Prostate gland (tissue), 2 donors: ENCODE data around the gene NINL. TPM values are rescaled to one million over a fixed set of nuclear protein-coding genes. Genes with fewer than 3 reads are reported as not detected.

Experiments used
- DNase-seq: peaks from one replicate; pipeline ENCODE4 v3.0.0-alpha.2; 2019; ENCODE audit warnings: low spot score
- H3K27ac ChIP-seq, 2 donors: fragments of 200-600 bp; sonication (generic); 2 replicates each; pipeline ENCODE4 v1.5.1; 2017 to 2019
- H3K27me3 ChIP-seq: fragments of 200-600 bp; sonication (generic); replicated peaks from 2 replicates; pipeline ENCODE4 v1.5.1; 2019; ENCODE audit not compliant: insufficient read depth
- H3K36me3 ChIP-seq, 2 donors: fragments of 200-600 bp; sonication (generic); 1 replicate in 1 of 2; 2 replicates in 1 of 2; pipeline versions ENCODE4 v1.5.1 to v1.8.1; 2017 to 2019
- H3K4me1 ChIP-seq: fragments of 200-600 bp; sonication (generic); replicated peaks from 2 replicates; pipeline ENCODE4 v1.5.1; 2019
- H3K4me3 ChIP-seq, 2 donors: fragments of 200-600 bp; sonication (generic); 2 replicates each; pipeline ENCODE4 v1.5.1; 2017 to 2019
- H3K9me3 ChIP-seq: fragments of 200-600 bp; sonication (generic); 2 replicates; pipeline ENCODE4 v1.5.1; 2017
- CTCF ChIP-seq, 4 experiments: fragments of 200-600 bp in 2 of 4; fragments of 450-650 bp in 2 of 4; sonication (generic) in 2 of 4; IDR thresholded peaks; 1 replicate in 3 of 4; 2 replicates in 1 of 4; pipeline ENCODE4 v1.5.1; 2016 to 2019; ENCODE audit warnings: antibody characterized with exemption in 4 of 4, mild to moderate bottlenecking in 2 of 4, moderate library complexity in 2 of 4
- POLR2A ChIP-seq: fragments of 450-650 bp; IDR thresholded peaks from one replicate; pipeline ENCODE4 v1.6.1; 2016; ENCODE audit warnings: antibody characterized with exemption, mild to moderate bottlenecking
- POLR2AphosphoS5 ChIP-seq: sonication (generic); formaldehyde crosslinking; IDR thresholded peaks from one replicate; pipeline ENCODE4 v1.6.1; 2017; ENCODE audit warnings: antibody characterized with exemption
- WGBS: methylation state at CpG from one replicate; pipeline ENCODE4 v1.1.5; 2018; 5-methylcytosine and 5-hydroxymethylcytosine counted together
- intact Hi-C: fragments of 100-400 bp; cut with DNase I; formaldehyde crosslinking; loops from one replicate; pipeline ENCODE4 v1.14.2; 2022
- total RNA-seq, 2 donors: library from RNA; depleted of rRNA; stranded (reverse); fragments of >200 nt; gene quantifications; one replicate each; pipeline ENCODE4 v1.1.0, GENCODE V29; 2016

Gene NINL
- total RNA-seq, 2 donors from 2014 or later: 16.3 to 31.1 TPM

DNA sequence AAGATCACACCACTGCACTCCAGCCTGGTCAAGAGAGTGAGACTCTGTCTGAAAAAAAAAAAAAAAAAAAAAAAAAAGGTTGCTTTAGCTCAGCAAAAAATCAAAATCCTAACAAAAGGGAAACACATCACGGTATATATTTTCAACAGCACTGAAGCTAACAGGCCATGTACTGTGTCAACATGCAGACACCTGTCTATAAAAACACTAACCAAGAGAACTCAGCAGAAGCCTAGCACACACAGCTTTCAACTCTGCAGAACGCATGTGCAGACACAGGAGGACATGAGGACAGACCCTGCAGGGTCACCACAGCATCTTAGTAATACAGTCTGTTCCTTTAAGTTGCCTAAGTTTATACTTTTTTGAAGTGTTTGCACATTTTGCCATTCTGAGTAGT, 13.5 kb downstream of the NINL start:
- H3K4me3 ChIP-seq: no peak overlapping the region
- H3K9me3 ChIP-seq: no peaks in the 10 kb centered on the region
- TF ChIP-seq POLR2A (no peak), POLR2AphosphoS5 (no peak), CTCF (IDR thresholded peaks at IDR 0.05) (no peak)
- intact Hi-C loops: no loop called here
- DNase-seq: no peak
- 56% methylated on average over 2 of the region's 2 CpGs for WGBS
- H3K27ac ChIP-seq: no peak overlapping the region
- no peaks in the 10 kb centered on the region for H3K27me3 ChIP-seq
- H3K4me1 ChIP-seq: no peaks in the 10 kb centered on the region
- no peaks in the 10 kb centered on the region for H3K36me3 ChIP-seq

DNA sequence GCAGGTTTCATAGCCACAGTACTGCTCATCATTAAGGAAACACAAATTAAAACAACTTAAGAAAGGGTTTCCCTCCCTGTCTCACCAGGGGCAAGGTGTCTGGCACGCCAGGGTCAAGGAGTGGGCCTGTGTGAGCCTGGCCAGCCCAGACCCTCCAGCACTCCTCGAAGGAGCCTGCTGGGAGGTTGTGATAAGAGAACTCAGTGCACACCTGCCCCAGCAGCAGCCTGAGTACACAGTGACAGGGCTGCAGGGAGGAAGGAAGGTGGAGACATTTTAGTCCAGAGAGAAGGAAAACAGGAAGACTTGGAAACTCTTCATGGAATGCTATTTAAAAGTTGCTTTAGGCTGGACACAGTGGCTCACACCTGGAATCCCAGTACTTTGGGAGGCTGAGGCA, 14.1 kb downstream of the NINL start:
- WGBS: 68% methylated on average over 2 of the region's 2 CpGs
- Histone ChIP-seq H3K9me3 (no peaks in the 10 kb centered on the region), H3K4me1 (no peaks in the 10 kb centered on the region), H3K36me3 (no peaks in the 10 kb centered on the region), H3K4me3 (no peak overlapping the region), H3K27me3 (no peaks in the 10 kb centered on the region), H3K27ac (peak overlapping the region in 1 of 2 donors; percentile 24)
- no peak for DNase-seq
- intact Hi-C loops: no loop called here
- TF ChIP-seq POLR2AphosphoS5: no peak
- TF ChIP-seq CTCF (IDR thresholded peaks at IDR 0.05): no peak
- TF ChIP-seq POLR2A: no peak

- no peak for DNase-seq
- Histone ChIP-seq H3K36me3 (no peaks in the 10 kb centered on the region), H3K4me3 (no peak overlapping the region), H3K27ac (no peak overlapping the region), H3K4me1 (no peaks in the 10 kb centered on the region), H3K27me3 (no peaks in the 10 kb centered on the region), H3K9me3 (no peaks in the 10 kb centered on the region)
- TF ChIP-seq CTCF (IDR thresholded peaks at IDR 0.05) (no peak), POLR2AphosphoS5 (no peak), POLR2A (no peak)
- WGBS: 98% methylated on average over 7 of the region's 7 CpGs
- intact Hi-C loops: no loop called here
Measured at GRCh38 chr20:25570148-25570530, 15.2 kb downstream of the NINL start.

- no peak for DNase-seq
- TF ChIP-seq CTCF (IDR thresholded peaks at IDR 0.05) (no peak), POLR2A (no peak), POLR2AphosphoS5 (no peak)
- H3K9me3 ChIP-seq: no peaks in the 10 kb centered on the region
- no peaks in the 10 kb centered on the region for H3K27me3 ChIP-seq
- no peak overlapping the region for H3K4me3 ChIP-seq
- 95% methylated on average over 2 of the region's 2 CpGs for whole genome bisulfite sequencing
- intact Hi-C loops: no loop called here
- H3K36me3 ChIP-seq: no peaks in the 10 kb centered on the region
- H3K4me1 ChIP-seq: no peaks in the 10 kb centered on the region
- H3K27ac ChIP-seq: no peak overlapping the region
Measured at GRCh38 chr20:25567286-25567685, 18.0 kb downstream of the NINL start.

- Histone ChIP-seq H3K4me1 (no peaks in the 10 kb centered on the region), H3K27me3 (no peaks in the 10 kb centered on the region), H3K9me3 (no peaks in the 10 kb centered on the region), H3K27ac (no peak overlapping the region), H3K36me3 (no peaks in the 10 kb centered on the region), H3K4me3 (no peak overlapping the region)
- TF ChIP-seq POLR2A (no peak), POLR2AphosphoS5 (no peak), CTCF (IDR thresholded peaks at IDR 0.05) (no peak)
- DNase-seq: no peak
- intact Hi-C loops: no loop called here
- 84% methylated on average over 2 of the region's 2 CpGs for WGBS
Measured at GRCh38 chr20:25566821-25567220, 18.5 kb downstream of the NINL start.
